ENCODE results near the gene CHRNA3. TPM values are rescaled to one million over a fixed set of nuclear protein-coding genes. Genes with fewer than 3 reads are reported as not detected.

Gene CHRNA3
- total and polyA plus RNA-seq, 2 donors (not counting 1 experiment from before 2014, with no cell fraction given) = not detected

DNA sequence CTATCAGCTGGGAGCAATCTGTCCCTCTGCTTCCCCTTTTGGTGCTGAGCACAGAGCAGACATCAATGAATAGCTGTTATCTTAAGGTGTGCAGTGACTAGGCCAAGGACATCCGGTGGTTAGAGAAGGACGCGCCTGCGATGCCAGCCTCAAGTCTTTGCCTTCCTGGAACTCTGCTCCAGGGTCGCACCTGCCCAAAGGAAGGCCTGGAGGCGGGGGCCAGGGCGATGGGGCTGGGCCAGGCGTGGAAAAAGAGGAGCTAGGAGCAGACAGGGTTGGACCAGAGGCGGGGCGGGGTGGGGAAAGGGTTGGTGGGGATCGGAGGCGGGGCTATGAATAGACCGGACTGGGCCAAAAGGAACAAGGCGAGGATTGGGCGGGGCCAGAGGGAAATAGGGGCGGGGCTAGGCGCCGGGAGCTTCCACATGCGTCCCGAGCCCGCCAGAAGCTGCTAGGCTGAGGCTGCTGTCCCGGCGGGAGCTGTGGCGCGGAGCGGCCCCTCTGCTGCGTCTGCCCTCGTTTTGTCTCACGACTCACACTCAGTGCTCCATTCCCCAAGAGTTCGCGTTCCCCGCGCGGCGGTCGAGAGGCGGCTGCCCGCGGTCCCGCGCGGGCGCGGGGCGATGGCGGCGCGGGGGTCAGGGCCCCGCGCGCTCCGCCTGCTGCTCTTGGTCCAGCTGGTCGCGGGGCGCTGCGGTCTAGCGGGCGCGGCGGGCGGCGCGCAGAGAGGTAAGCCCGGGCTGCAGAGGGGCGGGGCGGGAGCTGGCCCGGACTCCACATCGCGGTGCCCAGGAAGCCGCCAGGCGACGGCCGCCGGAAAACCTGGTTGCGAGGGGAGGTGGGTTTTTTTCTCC lies 55.5 kb downstream of the CHRNA3 start, which contains the start of gene CHRNA5:
CHRNA5 (plus strand) TSS at position 424 of the 854 bp plus-strand sequence; CDS start at position 624, 200 bp downstream.
- peak within 1 kb of the TSS; percentile 82 for H3K27ac Mint-ChIP-seq
- under 1% methylated on average over 75 of the region's 75 CpGs for WGBS (ENCODE audit: insufficient coverage)
- TF ChIP-seq, protein P1, sequence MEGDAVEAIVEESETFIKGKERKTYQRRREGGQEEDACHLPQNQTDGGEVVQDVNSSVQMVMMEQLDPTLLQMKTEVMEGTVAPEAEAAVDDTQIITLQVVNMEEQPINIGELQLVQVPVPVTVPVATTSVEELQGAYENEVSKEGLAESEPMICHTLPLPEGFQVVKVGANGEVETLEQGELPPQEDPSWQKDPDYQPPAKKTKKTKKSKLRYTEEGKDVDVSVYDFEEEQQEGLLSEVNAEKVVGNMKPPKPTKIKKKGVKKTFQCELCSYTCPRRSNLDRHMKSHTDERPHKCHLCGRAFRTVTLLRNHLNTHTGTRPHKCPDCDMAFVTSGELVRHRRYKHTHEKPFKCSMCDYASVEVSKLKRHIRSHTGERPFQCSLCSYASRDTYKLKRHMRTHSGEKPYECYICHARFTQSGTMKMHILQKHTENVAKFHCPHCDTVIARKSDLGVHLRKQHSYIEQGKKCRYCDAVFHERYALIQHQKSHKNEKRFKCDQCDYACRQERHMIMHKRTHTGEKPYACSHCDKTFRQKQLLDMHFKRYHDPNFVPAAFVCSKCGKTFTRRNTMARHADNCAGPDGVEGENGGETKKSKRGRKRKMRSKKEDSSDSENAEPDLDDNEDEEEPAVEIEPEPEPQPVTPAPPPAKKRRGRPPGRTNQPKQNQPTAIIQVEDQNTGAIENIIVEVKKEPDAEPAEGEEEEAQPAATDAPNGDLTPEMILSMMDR (IDR thresholded peaks at IDR 0.05) = no peak
- no peak for TF ChIP-seq EZH2 (IDR thresholded peaks at IDR 0.05; ENCODE audit: borderline replicate concordance, insufficient read depth, low read depth, low read length, poor library complexity, severe bottlenecking)
- ATAC-seq (ENCODE audit: low read depth) = peak; percentile 95
- Histone ChIP-seq H3K4me2 (replicated peaks; ENCODE audit: low read depth, low read length, poor library complexity, severe bottlenecking) (peak within 1 kb of the TSS; percentile 96), H4K20me1 (ENCODE audit: control insufficient read depth, insufficient read depth, low read length, poor library complexity, severe bottlenecking) (no peaks in the 10 kb centered on the region), H3K27me3 (replicated peaks in 1 of 4; ENCODE audit: control extremely low read depth in 1 of 4, control insufficient read depth in 3 of 4, insufficient read depth in 4 of 4, low read length in 3 of 4) (peaks cover 0 to 12% (median under 1%) of the 10 kb centered on the region in 4 experiments), H3K9ac (ENCODE audit: low read length) (peak within 1 kb of the TSS; percentile 70), H3K27ac (ENCODE audit: low read length in 2 of 2) (peak within 1 kb of the TSS in 1 of 2 donors; percentile 30), H3K4me1 (ENCODE audit: control insufficient read depth in 2 of 2, insufficient read depth in 2 of 2, low read length in 2 of 2) (peaks cover 16 to 17% of the 10 kb centered on the region in 2 donors), H2AFZ (ENCODE audit: insufficient read depth, low read depth, low read length, poor library complexity, severe bottlenecking) (peak within 1 kb of the TSS; percentile 98), H3K79me2 (ENCODE audit: control insufficient read depth, insufficient read depth, low read length) (no peaks in the 10 kb centered on the region), H3K36me3 (replicated peaks in 1 of 2; ENCODE audit: control extremely low read depth in 1 of 2, control insufficient read depth in 1 of 2, extremely low read depth in 1 of 2, insufficient read depth in 2 of 2, low read length in 1 of 2) (no peaks in the 10 kb centered on the region), H3K4me3 (ENCODE audit: control extremely low read depth in 1 of 5, extremely low read depth in 1 of 5, insufficient read depth in 1 of 5, low read depth in 2 of 5, low read length in 4 of 5) (peak within 1 kb of the TSS; percentile 54 to 80 (median 68)), H3K9me3 (ENCODE audit: control extremely low read depth in 1 of 3, control insufficient read depth in 2 of 3, insufficient read depth in 1 of 3, low read length in 2 of 3) (no peaks in the 10 kb centered on the region)
- no peaks in the 10 kb centered on the region for H3K9me3 Mint-ChIP-seq (ENCODE audit: insufficient read depth)
- ChIA-PET POLR2A (interaction anchor here (0.9 to 3.3 kb wide), 3 partner anchors 25 to 307 kb away, joined by 5 to 17 read pairs (median 7); partner anchors contain the start of genes IREB2, MORF4L1 and PSMA4), CTCF (interaction anchor here (0.9 to 2.1 kb wide), 4 partner anchors 24 to 619 kb away, joined by 4 to 6 read pairs (median 5); partner anchors contain the start of gene PSMA4)
- peak within 1 kb of the TSS; percentile 89 for H3K4me3 Mint-ChIP-seq
- intact Hi-C loops (cut with micrococcal nuclease) = loop anchor here (1.0 to 10.0 kb wide), 3 partner anchors 25 to 1449 kb away; partner anchors contain the start of genes IREB2 and PSMA4
- H3K27me3 Mint-ChIP-seq = peaks cover 6% of the 10 kb centered on the region
- peak; percentile 81 for DNase-seq
- H3K4me1 Mint-ChIP-seq = peaks cover 26% of the 10 kb centered on the region
